Hematopoietic multipotent progenitor cell treated with erythropoietin and hydrocortisone succinate and interleukin-3 and kit ligand, for 6 days (in vitro differentiated cells): Measurements from ENCODE around the gene CHCHD4.

ENCODE experiments used
- DNase-seq: peaks from one replicate; pipeline ENCODE4 v3.0.0-alpha.2; 2015

CHCHD4 gene

GRCh38 chr3:14133876-14134275, 9.2 kb upstream of the CHCHD4 start:
- no peak for DNase-seq

- no peak for DNase-seq
Observed at GRCh38 chr3:14133188-14133800, 8.6 kb upstream of the CHCHD4 start.

DNA sequence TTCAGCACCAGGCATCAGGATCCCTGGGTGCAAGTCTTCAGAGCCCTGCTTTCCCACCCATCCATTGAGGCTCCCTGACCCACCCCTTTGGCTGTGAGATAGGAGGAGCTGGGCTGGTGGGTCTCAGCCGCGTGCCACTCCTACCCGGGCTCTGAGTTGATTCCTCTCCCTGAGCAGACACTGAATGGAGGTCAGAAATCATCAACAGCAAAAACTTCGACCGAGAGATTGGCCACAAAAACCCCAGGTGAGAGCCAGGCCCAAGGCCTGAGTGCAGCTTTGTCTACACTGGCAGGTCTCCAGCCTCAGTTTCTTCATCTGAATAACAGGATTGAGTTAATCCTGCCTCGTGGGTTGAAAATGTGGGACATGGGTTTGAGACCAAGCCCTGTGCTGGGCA, 8.0 kb upstream of the CHCHD4 start:
- DNase-seq = no peak

- no peak for DNase-seq
Observed at GRCh38 chr3:14132120-14132519, 7.5 kb upstream of the CHCHD4 start.

DNA sequence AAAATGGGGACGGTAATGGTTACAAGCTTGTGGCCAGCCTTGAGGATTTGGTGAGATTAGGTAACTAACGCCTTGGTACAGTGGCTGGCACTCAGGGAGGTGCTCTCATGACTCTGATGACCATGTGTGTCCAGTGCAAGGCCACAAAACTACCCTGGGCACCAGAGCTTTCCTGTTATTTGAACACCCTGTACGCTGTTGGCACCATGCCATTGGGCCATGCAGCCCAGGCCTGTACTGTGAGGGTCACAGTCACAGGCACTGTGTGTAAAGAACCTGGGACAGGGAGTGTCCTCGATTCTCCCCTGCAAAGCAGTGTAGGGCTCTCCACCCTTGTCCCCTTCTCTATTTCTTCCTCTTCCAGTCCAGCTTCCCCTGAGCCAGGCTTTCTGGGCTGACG, 6.5 kb upstream of the CHCHD4 start:
- no peak for DNase-seq

GRCh38 chr3:14130707-14131106, 6.0 kb upstream of the CHCHD4 start:
- no peak for DNase-seq

- DNase-seq = no peak
Observed at GRCh38 chr3:14130230-14130629, 5.6 kb upstream of the CHCHD4 start.

- DNase-seq = no peak
Observed at GRCh38 chr3:14129296-14129695, 4.6 kb upstream of the CHCHD4 start.

GRCh38 chr3:14128724-14129123, 4.1 kb upstream of the CHCHD4 start:
- DNase-seq = no peak

GRCh38 chr3:14127516-14128161, 3.0 kb upstream of the CHCHD4 start:
- no peak for DNase-seq

DNA sequence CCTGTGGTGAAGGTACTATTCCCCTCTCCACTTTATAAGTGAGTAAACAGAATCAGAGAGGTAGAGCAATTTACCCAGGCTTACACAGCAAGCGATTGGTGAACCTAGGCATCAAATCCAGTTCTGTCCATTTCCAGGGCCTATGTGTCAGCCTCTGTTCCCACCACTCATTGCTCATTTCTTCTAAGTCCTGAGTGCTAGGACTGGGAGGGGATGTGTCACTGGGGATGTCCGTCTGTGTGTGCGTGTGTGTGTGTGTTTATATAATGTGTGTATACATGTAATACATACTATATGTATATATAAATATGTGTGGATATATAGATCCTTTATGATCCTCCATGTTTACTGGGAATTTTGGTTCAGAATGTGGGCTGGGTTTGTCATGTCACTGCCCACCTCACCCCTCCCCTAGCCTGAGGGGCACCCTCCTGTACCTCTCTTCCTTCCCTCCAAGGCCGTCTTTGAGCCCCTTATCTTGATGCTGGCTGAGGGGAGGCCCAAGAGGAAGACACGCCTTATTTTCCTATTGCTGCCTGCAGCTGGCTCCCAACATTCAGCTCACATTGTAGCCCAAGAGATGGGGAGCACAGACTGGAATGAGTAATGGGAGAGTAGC, 2.3 kb upstream of the CHCHD4 start:
- no peak for DNase-seq

DNA sequence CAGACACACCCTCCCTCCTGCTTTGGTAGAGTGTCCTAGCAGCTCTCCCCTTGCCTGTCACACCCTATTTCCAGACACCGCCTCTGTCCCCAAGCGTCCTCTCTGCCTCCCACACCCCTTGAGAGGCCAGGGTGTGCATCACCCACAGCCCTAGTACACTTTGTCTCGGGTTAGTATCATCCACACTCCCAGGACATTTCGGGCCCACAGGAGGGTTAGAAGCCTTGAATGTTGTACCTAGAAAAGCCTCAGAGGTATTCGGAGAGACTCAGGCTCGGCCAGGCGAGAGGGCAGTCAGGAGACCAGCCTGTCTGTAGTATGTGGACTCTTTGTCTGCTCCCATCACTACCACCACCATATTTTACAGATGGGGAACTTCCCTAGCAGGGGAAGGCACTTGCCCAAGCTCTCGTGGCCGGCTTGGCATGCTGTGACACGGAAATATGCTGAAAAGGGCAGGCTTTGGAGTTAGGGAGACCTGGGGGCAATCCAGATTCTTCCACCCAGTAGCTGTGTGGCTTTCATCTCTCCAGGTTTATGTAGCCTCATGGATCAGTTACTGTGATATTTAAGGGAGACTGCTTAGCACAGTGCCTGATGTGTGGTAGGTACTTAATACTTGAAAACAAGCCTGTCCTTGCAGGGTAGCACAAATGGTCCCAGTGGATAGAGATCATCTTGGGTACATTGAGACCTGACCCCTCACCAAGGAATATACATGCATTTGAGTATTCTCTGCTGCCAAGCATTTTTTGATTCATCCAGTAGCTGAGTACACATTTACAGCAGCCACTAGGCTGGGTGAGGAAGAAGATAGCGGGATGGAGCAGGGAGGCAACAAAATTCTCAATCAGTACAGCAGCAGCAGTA, 1.6 kb upstream of the CHCHD4 start:
- no peak for DNase-seq

- DNase-seq = peak; percentile 93
Observed at GRCh38 chr3:14125193-14126016, 735 bp upstream of the CHCHD4 start.

GRCh38 chr3:14124223-14124614, 451 bp downstream of the CHCHD4 start:
- DNase-seq = peak; percentile 90

DNA sequence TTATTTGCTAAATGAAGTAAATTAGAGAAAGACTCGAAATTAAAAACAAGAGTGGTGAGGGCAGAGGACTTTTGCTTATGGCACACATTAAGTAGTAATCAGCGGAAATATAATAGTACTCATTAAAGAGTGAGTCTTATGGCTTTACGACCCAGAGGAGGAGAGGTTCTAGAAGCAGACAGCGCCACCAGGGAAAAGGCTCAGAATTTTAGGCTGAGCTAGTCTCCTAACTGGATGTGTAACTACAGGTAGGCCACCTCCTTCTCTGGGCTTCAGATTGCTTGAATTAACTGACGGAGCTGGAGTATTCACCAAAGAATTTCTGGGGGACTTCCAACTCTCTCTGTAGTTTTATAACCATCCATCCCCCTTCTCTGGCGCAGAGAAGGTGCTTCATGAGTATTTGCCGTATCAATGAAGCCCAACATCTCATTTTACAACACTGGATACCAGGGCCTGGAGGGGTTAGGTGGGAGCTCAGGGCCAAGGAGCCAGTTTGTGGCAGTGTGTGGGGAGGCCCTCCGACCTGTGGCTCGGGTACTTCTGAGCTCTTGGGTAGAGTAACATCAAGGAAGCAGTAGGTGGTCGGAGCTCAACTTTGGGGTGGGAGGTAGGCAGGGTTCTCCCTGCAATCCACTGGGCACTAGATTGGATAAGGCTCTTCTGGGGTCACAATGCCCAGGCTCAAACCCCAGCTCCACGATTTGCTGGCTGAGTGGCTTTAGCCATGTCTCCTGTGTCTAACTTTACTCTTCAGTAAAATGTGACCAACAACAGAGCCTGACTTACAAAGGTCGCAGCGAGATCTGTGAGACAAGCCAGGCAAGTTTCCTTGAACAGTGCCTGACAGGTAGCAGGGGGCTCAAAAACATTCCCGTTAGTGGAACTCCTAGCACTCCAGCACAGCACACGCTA, 1.1 kb downstream of the CHCHD4 start:
- DNase-seq = peak; percentile 30

GRCh38 chr3:14122301-14122700, 2.4 kb downstream of the CHCHD4 start:
- DNase-seq = no peak

DNA sequence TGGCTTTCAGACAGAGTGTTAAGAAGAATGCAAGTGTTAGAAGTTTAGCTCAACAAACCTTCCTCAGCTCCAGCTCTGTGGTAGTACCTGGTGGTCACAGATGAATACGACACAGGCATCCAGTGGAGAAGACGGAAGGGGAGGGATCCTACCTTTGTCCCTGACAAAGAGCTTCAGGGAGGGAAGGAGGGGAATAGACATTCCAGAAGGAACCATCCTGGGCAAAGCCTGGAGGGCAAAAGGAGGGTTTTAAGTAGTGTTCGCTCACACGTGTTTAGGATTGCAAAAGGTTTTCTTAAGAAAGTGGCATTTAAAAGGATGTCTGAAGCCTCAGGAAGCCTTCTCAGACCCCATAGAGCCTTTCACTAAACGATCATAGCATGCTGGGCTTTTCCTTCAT, 2.8 kb downstream of the CHCHD4 start:
- no peak for DNase-seq

- DNase-seq = peak; percentile 84
Observed at GRCh38 chr3:14120921-14121448, 3.7 kb downstream of the CHCHD4 start.

DNA sequence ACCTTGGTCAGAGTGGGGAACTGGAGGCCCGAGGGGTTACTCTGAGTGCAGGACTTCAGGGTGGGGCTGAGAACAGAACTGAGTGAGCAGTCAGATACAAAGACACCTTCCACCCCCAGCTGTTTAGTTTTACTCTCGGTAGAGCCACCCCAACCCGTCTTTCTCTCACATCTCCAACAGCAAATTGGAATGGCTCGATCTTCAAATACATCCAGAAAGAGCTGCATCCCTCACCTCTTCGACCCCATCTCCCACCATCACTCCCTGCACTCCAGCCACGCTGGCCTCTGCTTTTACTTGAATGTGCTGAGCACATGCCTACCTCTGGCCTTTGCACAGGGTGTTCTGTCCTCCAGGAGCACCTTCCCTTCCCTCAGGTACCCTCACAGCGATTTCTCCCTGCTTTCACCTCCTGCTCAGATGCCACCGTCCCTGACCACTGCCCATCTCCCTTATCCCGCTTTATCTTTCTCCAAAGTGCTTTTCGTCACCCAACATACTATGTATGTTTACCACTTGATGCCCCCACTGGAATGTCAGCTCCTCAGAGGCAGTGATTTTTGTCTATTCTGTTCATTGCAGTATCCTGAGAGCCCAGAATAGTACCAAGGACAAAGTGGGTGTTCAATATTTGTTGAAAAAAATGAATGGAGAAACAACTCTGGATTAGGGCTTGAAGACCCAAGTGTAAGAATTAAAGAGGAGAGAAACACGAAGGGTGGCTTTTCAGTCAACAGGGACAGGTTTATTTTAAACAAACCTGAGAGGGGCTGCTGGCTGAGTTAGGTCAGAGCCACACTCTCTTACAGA, 4.4 kb downstream of the CHCHD4 start:
- no peak for DNase-seq

DNA sequence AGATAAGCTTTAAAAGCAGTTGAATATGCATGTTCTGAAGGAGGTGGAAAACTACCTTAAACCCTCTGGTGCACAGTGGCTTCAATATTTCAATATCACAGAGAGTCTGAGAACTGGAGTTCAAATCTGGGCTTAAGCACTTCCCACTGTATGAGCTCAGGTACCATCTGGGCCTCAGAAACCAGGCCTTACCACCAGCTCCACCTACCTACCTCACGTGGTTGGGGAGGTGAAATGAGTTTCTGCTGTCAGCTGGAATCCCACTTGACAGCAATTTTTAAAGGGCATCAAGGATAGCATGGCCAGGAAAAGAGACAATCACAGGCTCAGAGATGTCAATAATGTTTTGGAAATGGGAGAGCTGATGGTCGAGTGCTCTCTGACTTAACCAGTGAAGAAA, 5.0 kb downstream of the CHCHD4 start:
- DNase-seq = no peak
